Colonic mucosa (tissue), 4 donors: Measurements from ENCODE around the gene SPCS2. TPM values are rescaled to one million over a fixed set of nuclear protein-coding genes. Genes with fewer than 3 reads are reported as not detected.

Source experiments
- DNase-seq: peaks from one replicate; pipeline ENCODE4 v3.0.0-alpha.2; 2020
- H3K27ac ChIP-seq: fragments of 200-600 bp; one replicate; pipeline ENCODE4 v1.8.0; 2021
- H3K27me3 ChIP-seq: fragments of 200-600 bp; one replicate; pipeline ENCODE4 v1.8.0; 2021
- H3K36me3 ChIP-seq: fragments of 200-600 bp; one replicate; pipeline ENCODE4 v1.8.0; 2021
- H3K4me1 ChIP-seq: fragments of 200-600 bp; one replicate; pipeline ENCODE4 v1.8.0; 2021; ENCODE audit warnings: mild to moderate bottlenecking
- H3K4me3 ChIP-seq: fragments of 200-600 bp; one replicate; pipeline ENCODE4 v1.8.0; 2021
- H3K9ac ChIP-seq, 2 donors: one replicate each; pipeline ENCODE4 v1.7.0; 2013; ENCODE audit warnings: control low read depth in 2 of 2, low read depth in 2 of 2, low read length in 2 of 2
- H3K9me3 ChIP-seq: fragments of 200-600 bp; one replicate; pipeline ENCODE4 v1.8.0; 2021
- intact Hi-C: fragments of 100-400 bp; cut with DNase I; formaldehyde crosslinking; loops from one replicate; pipeline ENCODE4 v1.14.1; 2022
- total RNA-seq, 2 donors: library from RNA; stranded (reverse); fragmentation: NEBNext Ultra II Directional in 1 of 2; extraction: Animal tissue kit (Norgen Biotek cat#: 25700) in 1 of 2; gene quantifications; one replicate each; pipeline ENCODE4 v1.2.1, GENCODE V29; 2021
- TF ChIP-seq, protein P1 (sequence below): fragments of 200-600 bp; IDR thresholded peaks from one replicate; pipeline ENCODE4 v1.8.0; 2022; ENCODE audit warnings: antibody characterized with exemption, mild to moderate bottlenecking
- donor health status: healthy.
- donor health status: DM: no; HTN: no; CAD: no.
- donor health status: DM: no; HTN: no; CAD: no.

SPCS2 gene
- total RNA-seq, 2 donors from 2014 or later: 147 to 180 TPM

GRCh38 chr11:75001686-75002085, 52.6 kb downstream of the SPCS2 start:
- TF ChIP-seq, protein P1, sequence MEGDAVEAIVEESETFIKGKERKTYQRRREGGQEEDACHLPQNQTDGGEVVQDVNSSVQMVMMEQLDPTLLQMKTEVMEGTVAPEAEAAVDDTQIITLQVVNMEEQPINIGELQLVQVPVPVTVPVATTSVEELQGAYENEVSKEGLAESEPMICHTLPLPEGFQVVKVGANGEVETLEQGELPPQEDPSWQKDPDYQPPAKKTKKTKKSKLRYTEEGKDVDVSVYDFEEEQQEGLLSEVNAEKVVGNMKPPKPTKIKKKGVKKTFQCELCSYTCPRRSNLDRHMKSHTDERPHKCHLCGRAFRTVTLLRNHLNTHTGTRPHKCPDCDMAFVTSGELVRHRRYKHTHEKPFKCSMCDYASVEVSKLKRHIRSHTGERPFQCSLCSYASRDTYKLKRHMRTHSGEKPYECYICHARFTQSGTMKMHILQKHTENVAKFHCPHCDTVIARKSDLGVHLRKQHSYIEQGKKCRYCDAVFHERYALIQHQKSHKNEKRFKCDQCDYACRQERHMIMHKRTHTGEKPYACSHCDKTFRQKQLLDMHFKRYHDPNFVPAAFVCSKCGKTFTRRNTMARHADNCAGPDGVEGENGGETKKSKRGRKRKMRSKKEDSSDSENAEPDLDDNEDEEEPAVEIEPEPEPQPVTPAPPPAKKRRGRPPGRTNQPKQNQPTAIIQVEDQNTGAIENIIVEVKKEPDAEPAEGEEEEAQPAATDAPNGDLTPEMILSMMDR: no peak
- H3K27me3 ChIP-seq: no peaks in the 10 kb centered on the region
- H3K27ac ChIP-seq: no peak overlapping the region
- H3K36me3 ChIP-seq: no peaks in the 10 kb centered on the region
- H3K9me3 ChIP-seq: no peaks in the 10 kb centered on the region
- H3K4me1 ChIP-seq: no peaks in the 10 kb centered on the region
- DNase-seq: no peak
- intact Hi-C loops: no loop called here
- no peak overlapping the region for H3K4me3 ChIP-seq
- H3K9ac ChIP-seq: no peak overlapping the region

DNA sequence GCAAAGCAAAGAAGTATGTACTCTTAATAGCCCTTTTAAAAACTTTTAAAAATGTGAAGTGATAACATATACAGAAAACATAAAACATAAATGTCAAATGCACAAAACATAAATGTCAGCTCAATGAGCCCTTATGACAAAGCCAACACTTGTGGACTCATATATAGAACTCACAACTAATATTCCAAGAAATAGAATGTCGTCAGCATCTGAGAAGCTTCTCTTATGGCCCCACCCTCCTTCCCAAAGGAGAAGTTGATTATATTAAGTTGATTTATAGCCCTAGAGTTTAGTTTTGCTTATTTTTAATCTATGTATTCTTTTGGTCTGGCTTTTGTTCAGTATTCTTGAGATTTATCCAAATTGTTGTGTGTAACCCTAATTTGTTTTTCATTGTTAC, 53.5 kb downstream of the SPCS2 start:
- H3K27ac ChIP-seq: no peak overlapping the region
- no peak for DNase-seq
- no peaks in the 10 kb centered on the region for H3K27me3 ChIP-seq
- H3K9me3 ChIP-seq: no peaks in the 10 kb centered on the region
- H3K4me1 ChIP-seq: no peaks in the 10 kb centered on the region
- TF ChIP-seq, protein P1: no peak
- intact Hi-C loops: no loop called here
- no peak overlapping the region for H3K9ac ChIP-seq
- H3K36me3 ChIP-seq: no peaks in the 10 kb centered on the region
- H3K4me3 ChIP-seq: no peak overlapping the region

DNA sequence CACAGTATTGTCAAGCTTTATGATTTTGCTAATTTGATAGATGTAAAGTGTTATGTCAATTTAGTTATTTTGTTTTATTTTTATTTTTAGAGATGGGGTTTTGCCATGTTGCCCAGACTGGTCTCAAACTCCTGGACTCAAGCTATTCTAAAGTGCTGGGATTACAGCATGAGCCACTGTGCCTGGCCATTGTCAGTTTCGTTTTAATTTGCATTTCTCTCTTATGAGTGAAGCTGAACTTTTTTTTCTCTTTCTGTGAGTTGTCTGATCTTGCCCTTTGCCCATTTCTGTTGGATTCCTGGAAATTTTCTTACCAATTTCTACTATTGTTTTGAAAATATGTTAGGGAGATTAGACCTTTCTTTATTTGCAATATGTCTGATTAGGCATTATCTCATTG, 55.1 kb downstream of the SPCS2 start:
- Histone ChIP-seq H3K9ac (no peak overlapping the region), H3K36me3 (no peaks in the 10 kb centered on the region), H3K27ac (no peak overlapping the region), H3K4me1 (no peaks in the 10 kb centered on the region), H3K4me3 (no peak overlapping the region), H3K27me3 (no peaks in the 10 kb centered on the region), H3K9me3 (no peaks in the 10 kb centered on the region)
- DNase-seq: no peak
- intact Hi-C loops: no loop called here
- TF ChIP-seq, protein P1: no peak

DNA sequence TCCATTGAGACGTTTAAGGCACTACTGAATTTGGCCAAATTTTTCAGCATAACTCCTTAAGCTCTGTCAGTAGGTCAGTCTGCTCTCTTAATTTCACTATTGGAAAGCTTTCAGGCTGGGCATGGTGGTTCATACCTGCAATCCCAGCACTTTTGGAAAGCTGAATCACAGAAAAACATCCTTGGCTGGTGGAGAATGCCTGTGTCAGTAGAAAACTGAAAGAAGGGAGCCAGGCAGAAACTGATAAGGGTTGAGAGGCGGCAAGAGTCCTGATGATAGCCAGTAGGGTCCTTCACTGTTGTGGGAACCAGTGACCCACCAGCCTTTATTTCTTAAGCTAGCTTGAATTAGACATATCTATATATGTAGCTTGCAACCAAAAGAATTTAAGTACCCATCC, 62.3 kb downstream of the SPCS2 start:
- Histone ChIP-seq H3K4me3 (no peak overlapping the region), H3K36me3 (no peaks in the 10 kb centered on the region), H3K27me3 (no peaks in the 10 kb centered on the region), H3K27ac (no peak overlapping the region), H3K9ac (no peak overlapping the region), H3K4me1 (no peaks in the 10 kb centered on the region), H3K9me3 (no peaks in the 10 kb centered on the region)
- TF ChIP-seq, protein P1: no peak
- DNase-seq: no peak
- intact Hi-C loops: no loop called here

DNA sequence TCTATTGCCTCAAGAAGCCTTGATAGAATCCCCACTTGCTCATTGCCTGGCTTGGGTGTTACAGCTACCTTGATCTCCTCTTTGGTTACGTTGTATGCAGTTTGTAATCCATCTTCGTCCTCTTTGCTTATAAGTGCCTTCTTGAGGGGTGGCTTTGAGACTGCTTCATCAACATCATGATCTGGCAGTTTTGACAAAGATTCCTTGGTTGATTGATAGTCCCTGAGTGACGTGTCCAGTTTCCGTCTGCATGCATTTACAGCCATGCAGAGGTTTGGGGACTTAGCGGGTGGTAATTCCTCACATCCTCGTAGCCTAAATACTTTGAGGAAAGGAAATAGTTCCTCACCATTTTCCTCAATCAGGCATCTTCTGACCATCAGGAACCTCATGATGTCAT, 62.8 kb downstream of the SPCS2 start:
- TF ChIP-seq, protein P1: no peak
- Histone ChIP-seq H3K4me1 (no peaks in the 10 kb centered on the region), H3K36me3 (no peaks in the 10 kb centered on the region), H3K4me3 (no peak overlapping the region), H3K9ac (no peak overlapping the region), H3K27me3 (no peaks in the 10 kb centered on the region), H3K27ac (no peak overlapping the region), H3K9me3 (no peaks in the 10 kb centered on the region)
- intact Hi-C loops: no loop called here
- no peak for DNase-seq

GRCh38 chr11:75013051-75013450, 64.0 kb downstream of the SPCS2 start:
- intact Hi-C loops: no loop called here
- H3K27ac ChIP-seq: no peak overlapping the region

More at GRCh38 chr11:75013051-75013450, 64.0 kb downstream of the SPCS2 start:
- no peaks in the 10 kb centered on the region for H3K36me3 ChIP-seq
- TF ChIP-seq, protein P1: no peak
- no peak overlapping the region for H3K9ac ChIP-seq
- no peak overlapping the region for H3K4me3 ChIP-seq
- no peaks in the 10 kb centered on the region for H3K4me1 ChIP-seq
- H3K9me3 ChIP-seq: no peaks in the 10 kb centered on the region
- no peak for DNase-seq
- H3K27me3 ChIP-seq: no peaks in the 10 kb centered on the region
